Activated CD4-positive, alpha-beta T cell treated with anti-CD3 and anti-CD28 coated beads, Interleukin-2, amount 50 U/mL, for 24 hours (primary cell): Measurements from ENCODE around the gene CRYGB.
"Not testable (repeated sequence)": the region's sequence is repeated elsewhere in the genome, so short reads cannot be mapped to it uniquely, and the experiment has no call there.

Experiments used
- DNase-seq, 2 donors: peaks; one replicate each; pipeline ENCODE4 v3.0.0-alpha.2; 2020; ENCODE audit warnings: low read depth in 1 of 2, low spot score in 1 of 2

CRYGB gene

DNA sequence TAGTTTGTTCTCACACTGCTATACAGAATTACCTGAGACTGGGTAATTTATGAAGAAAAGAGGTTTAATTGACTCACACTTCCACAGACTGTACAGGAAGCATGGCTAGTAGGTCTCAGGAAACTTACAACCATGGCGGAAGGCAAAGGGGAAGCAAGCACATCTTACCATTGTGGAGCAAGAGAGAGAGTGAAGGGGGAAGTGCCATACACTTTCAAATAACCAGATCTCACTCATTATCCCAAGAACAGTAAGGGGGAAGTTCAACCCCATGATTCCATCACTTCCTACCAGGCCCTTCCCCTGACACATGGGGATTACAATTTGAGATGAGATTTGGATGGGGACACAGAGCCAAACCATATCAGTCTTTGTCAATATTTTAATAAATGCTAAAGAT, 5.0 kb upstream of the CRYGB start:
- DNase-seq, result no peak

GRCh38 chr2:208150094-208150493, 4.1 kb upstream of the CRYGB start:
- no peak for DNase-seq

DNA sequence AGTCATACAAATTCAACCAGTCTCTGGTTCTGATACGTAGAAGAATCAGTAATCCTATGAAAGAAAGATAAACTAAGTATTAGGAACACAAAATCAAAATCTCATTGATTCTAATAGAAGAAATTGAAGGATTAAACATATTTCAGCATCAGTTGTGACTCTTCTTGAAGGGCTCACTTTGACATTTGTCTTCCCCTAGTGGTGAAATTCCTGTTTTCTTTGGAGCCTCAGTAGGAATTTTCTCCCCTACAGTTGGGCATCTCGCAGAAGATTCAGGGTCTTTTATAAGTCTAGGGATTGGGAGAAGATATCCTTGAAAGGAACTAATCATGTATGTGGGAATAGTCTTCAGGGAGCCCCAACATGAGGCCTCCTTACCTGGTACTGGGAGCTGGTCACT, 2.8 kb upstream of the CRYGB start:
- DNase-seq, result no peak

DNA sequence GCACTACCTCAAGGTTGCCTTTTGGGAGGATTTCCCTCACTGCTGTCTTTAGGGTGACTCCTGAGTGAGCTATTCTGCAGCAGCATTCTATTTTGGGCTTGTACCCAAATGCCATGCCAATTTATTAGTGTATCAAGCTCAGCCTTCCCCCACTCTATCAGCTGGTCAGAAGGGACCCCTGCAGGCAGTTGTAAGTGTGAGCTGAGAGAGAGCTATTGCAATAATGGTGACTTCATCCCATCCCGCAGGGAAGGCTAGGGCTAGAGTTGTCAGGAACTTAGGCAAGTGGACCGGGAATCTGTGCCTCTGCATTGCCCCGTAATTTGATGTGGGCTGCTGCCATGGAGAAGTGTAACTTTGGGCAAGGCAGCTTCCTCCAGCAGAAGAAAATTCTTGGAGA, 1.8 kb upstream of the CRYGB start:
- DNase-seq, result no peak

- no peak for DNase-seq
Observed at GRCh38 chr2:208147008-208147407, 1.1 kb upstream of the CRYGB start.

DNA sequence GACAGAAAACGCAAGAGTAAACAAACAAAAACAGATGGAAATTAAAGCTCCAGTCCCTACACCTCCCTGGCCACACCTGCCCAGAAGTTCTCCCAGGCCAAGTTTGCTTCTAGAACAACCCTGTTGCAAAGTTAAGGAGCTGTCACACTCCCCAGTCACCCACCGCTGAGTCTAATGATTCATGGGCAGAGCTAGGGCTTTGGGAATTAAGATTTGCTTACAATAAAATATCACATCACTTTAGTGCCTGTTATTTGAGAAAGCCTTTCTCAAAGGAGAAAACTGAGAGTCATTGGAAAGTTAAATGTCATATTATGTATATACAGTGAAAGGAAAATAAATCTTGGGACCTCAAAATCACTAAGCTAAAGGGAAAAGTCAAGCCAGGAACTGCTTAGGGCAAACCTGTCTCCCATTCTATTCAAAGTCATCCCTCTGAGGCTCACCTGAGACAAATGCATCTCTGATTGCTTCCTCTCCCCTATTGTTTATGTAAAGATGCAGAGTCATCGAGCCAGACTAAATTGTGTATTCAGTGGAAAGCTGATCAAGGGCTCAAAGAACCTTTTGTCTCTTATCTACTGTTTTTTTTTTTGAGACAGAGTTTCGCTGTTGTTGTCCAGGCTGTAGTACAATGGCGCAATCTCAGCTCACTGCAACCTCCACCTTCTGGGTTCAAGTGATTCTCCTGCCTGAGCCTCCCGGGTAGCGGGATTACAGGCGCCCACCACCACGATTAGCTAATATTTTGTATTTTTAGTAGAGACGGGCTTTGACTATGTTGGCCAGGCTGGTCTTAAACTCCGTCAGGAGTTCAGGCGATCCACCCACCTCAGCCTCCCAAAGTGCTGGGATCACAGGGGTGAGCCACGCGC, 2.8 kb downstream of the CRYGB start:
- DNase-seq, result no peak

GRCh38 chr2:208142240-208142924, 3.6 kb downstream of the CRYGB start:
- DNase-seq, result no peak

- no peak for DNase-seq
Observed at GRCh38 chr2:208139447-208139846, 6.5 kb downstream of the CRYGB start.

GRCh38 chr2:208138334-208138733, 7.6 kb downstream of the CRYGB start:
- DNase-seq, result not testable (repeated sequence)

DNA sequence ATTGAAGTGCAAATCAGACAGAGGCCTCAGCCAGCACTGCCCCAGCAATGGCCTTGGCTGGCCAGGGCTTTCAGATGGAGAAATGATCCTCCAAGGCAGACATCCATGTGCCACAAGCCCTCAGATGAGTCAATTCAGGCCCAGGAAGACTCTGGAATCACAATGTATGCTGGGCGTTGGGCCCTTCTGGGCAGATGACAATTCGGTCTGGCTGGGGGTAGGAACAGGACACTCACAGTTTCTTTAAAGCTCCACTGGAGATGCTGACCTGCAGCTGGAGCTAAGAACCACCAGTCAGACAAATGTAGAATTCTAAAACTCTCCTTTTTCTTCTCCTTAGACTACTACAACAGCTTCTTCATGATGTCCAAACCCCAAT, 9.3 kb downstream of the CRYGB start:
- no peak for DNase-seq

DNA sequence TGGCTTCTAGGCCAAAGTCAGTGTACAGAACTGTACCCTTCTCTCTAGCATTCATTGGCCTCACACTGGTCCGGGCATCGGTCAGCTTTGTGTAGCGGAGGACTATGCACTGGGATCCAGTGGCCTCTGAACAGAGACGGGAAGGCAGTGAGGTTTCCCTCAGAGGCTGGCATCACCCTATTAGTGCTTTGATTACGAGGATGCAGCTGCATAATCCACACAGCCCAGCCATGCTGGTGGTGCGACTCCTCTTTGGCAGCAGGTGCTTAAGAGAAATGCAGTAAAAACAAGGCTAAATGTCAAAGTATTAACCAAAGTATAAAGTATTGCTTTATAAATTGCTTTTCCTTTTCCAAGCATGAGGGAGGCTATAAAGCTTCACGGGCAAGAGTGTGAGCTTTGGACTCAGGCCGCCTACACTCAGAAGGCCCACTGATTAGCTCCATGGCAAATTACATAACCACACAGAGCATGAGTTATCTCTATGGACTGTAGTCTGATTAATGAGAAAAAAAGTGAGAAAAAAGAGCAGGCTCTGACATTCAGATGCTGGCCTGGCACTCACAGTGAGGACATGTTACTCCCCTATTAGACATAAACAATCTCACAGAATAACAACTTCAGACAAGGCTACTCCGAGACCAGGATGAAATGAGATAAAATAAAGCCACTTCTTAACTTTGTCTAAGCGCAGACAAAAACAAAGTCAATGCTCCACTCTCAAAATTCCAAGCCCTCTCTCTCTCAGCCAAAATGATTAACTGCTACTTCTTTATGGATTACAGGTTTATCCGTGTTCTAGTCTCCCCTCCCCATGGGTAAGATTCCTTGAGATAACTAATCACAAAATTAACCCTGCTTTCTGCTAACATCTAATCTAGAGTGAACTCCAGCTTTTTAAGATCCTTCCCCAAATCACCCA, 9.9 kb downstream of the CRYGB start:
- no peak for DNase-seq

DNA sequence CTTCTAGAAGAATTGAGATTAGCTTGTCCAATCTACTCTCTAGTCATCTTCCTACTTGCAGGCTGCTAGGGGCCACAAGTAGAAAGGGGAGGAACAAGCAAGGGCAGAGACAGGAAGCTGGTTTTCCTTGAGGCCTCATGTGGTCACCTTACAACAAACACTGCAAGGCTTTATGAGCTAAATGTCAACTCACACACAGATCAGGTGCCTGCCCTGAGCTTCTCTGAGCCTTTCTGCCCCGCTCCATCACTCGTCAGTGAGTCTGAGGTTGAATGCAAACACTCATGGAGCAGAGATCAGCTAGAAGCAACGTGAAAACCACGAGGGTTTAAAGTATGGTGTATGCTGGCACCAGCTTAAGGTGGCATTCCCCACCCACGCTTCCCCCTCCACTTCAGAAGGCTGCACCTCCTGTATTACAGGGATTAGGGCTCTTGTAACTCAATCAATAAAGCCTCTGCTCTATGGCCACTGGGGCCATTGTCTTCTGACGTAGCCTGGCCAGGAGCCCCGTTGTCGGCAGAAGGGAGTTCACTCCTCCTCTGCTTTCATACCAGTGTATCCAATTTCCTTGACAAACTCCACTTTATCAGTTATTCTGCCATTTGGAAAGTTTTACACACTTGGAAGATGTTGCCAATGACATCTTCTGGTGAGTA, 10.9 kb downstream of the CRYGB start:
- no peak for DNase-seq

- no peak for DNase-seq
Observed at GRCh38 chr2:208130712-208131110, 15.2 kb downstream of the CRYGB start.

DNA sequence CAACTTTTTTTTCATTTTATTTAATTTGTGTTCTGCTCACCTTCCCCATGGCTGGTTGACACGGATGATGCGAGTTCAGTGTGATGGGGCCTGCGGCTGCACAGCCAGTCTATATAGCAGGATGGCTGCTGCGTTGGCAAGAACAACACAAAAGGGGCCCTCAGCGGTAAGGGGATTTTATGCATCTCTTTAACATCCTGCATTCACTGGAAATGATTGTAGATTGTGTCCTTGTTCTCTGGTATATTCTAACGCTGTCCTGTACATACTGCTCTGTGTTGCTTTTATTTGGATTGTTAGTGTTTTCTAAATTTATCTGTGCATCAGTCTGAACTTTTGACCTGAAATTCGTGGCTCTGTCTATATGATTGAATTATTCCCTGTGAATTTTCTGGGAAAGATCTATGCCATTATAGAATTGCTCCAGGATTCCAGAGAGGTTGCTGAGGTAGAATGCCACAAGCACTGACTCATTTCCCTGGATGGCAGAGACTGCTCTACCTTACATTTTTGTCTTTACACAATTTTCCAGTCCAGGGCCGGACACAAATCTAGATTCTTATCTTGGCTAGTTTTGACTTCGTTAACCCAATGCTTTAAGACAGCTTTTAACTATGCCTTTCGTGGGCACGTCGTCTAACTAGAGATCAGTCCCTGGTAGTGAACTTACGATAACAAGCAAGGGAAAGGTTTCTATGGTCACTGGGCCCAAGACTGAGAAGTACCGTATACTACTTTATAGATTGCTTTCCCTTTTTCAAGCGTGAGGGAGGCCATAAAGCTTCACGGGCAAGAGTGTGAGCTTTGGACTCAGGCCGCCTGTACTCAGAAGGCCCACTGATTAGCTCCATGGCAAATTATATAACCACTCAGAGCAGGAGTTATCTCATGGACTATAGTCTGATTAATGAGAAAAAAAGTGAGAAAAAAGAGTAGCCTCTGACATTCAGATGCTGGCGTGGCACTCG, 15.9 kb downstream of the CRYGB start, which contains the start of gene CRYGC:
TSS of gene CRYGC (minus strand) at position 85 of the 968 bp plus-strand sequence. CDS start at position 49, 36 bp downstream.
- no peak for DNase-seq

- no peak for DNase-seq
Observed at GRCh38 chr2:208128136-208128535, 17.8 kb downstream of the CRYGB start.

GRCh38 chr2:208127090-208127489, 18.9 kb downstream of the CRYGB start:
- no peak for DNase-seq

GRCh38 chr2:208125251-208125650, 20.7 kb downstream of the CRYGB start:
- no peak for DNase-seq

- DNase-seq, result not testable (repeated sequence)
Observed at GRCh38 chr2:208124013-208124715, 21.8 kb downstream of the CRYGB start, which contains the start of gene CRYGD. Gene CRYGD (minus strand): TSS chr2:208124524. CDS start chr2:208124473, 51 bp downstream.

- DNase-seq, result no peak
Observed at GRCh38 chr2:208122248-208122647, 23.7 kb downstream of the CRYGB start.
